GM23338 (cell line): ENCODE data around the gene KRTAP10-6. TPM values are rescaled to one million over a fixed set of nuclear protein-coding genes. Genes with fewer than 3 reads are reported as not detected.

Experiments used
- ATAC-seq: fragments of 200-7000 bp; cut with Tn5 transposase; 3 replicates; pipeline ENCODE4 v1.9.1; 2020
- DNase-seq: peaks from one replicate; pipeline ENCODE4 v3.0.0-alpha.2; 2015; ENCODE audit warnings: low spot score
- H2AFZ ChIP-seq: fragments of 200-600 bp; sonication (generic); 2 replicates; pipeline ENCODE4 v1.8.0; 2016; ENCODE audit warnings: antibody characterized with exemption, mild to moderate bottlenecking, moderate library complexity
- H3F3A ChIP-seq: fragments of 200-600 bp; sonication (generic); replicated peaks from 2 replicates; pipeline ENCODE4 v1.8.0; 2017; ENCODE audit warnings: antibody characterized with exemption, mixed run types, low read depth
- H3K27ac ChIP-seq: fragments of 200-600 bp; sonication (generic); 2 replicates; pipeline ENCODE4 v1.6.1; 2016; ENCODE audit warnings: low read depth
- H3K27me3 ChIP-seq: fragments of 200-600 bp; sonication (generic); 2 replicates; pipeline ENCODE4 v1.8.0; 2016; ENCODE audit warnings: mild to moderate bottlenecking, mixed run types, moderate library complexity; ENCODE audit not compliant: insufficient read depth
- H3K36me3 ChIP-seq: fragments of 200-600 bp; sonication (generic); 2 replicates; pipeline ENCODE4 v1.8.0; 2016; ENCODE audit warnings: mild to moderate bottlenecking; ENCODE audit not compliant: insufficient read depth
- H3K4me1 ChIP-seq: fragments of 200-600 bp; sonication (generic); 2 replicates; pipeline ENCODE4 v1.8.0; 2016; ENCODE audit warnings: mild to moderate bottlenecking, moderate library complexity; ENCODE audit not compliant: insufficient read depth
- H3K4me2 ChIP-seq: fragments of 200-600 bp; sonication (generic); 2 replicates; pipeline ENCODE4 v1.7.1; 2017; ENCODE audit warnings: mixed run types
- H3K4me3 ChIP-seq: fragments of 200-600 bp; sonication (generic); 2 replicates; pipeline ENCODE4 v1.6.1; 2016; ENCODE audit warnings: mixed run types
- H3K79me2 ChIP-seq: fragments of 200-600 bp; sonication (generic); replicated peaks from 2 replicates; pipeline ENCODE4 v1.8.0; 2017; ENCODE audit warnings: mild to moderate bottlenecking; ENCODE audit not compliant: insufficient read depth
- H3K9me2 ChIP-seq: fragments of 200-600 bp; sonication (generic); 2 replicates; pipeline ENCODE4 v1.8.0; 2017; ENCODE audit not compliant: insufficient read depth
- H4K20me1 ChIP-seq: fragments of 200-600 bp; sonication (generic); replicated peaks from 2 replicates; pipeline ENCODE4 v1.8.0; 2017; ENCODE audit warnings: mild to moderate bottlenecking; ENCODE audit not compliant: insufficient read depth
- H3K27ac Mint-ChIP-seq: 2 replicates; pipeline ENCODE4 v1.8.0; 2020; ENCODE audit warnings: inconsistent platforms, mild to moderate bottlenecking, moderate library complexity, mixed read lengths
- H3K27me3 Mint-ChIP-seq: 3 replicates; pipeline ENCODE4 v1.8.0; 2022; ENCODE audit warnings: low read depth, mild to moderate bottlenecking, moderate library complexity, mixed read lengths, inconsistent platforms; ENCODE audit not compliant: insufficient read depth, poor library complexity
- H3K36me3 Mint-ChIP-seq: 3 replicates; pipeline ENCODE4 v1.8.0; 2021; ENCODE audit warnings: low read depth, mild to moderate bottlenecking, inconsistent platforms, moderate library complexity, mixed read lengths
- H3K4me1 Mint-ChIP-seq: 3 replicates; pipeline ENCODE4 v1.8.0; 2020; ENCODE audit warnings: mild to moderate bottlenecking, inconsistent platforms, mixed read lengths
- H3K4me3 Mint-ChIP-seq: 3 replicates; pipeline ENCODE4 v1.8.0; 2021; ENCODE audit warnings: moderate library complexity, mild to moderate bottlenecking, inconsistent platforms, mixed read lengths
- H3K9me3 Mint-ChIP-seq: 3 replicates; pipeline ENCODE4 v1.8.0; 2020; ENCODE audit warnings: moderate library complexity, mild to moderate bottlenecking, inconsistent platforms, mixed read lengths
- CREB1 ChIP-seq: fragments of 250-450 bp; sonication (Bioruptor Pico); IDR thresholded peaks from 2 replicates; pipeline ENCODE4 v1.5.0; 2020; ENCODE audit warnings: low read depth, mild to moderate bottlenecking, moderate library complexity
- EZH2 ChIP-seq: fragments of 200-600 bp; sonication (generic); IDR thresholded peaks from one replicate; pipeline ENCODE4 v1.8.0; 2017; ENCODE audit warnings: antibody characterized with exemption, mild to moderate bottlenecking, low read depth; ENCODE audit not compliant: unreplicated experiment
- EZH2phosphoT487 ChIP-seq: fragments of 200-600 bp; sonication (generic); IDR thresholded peaks from one replicate; pipeline ENCODE4 v1.8.1; 2018; ENCODE audit warnings: antibody characterized with exemption; ENCODE audit not compliant: unreplicated experiment
- JUNB ChIP-seq: IDR thresholded peaks from one replicate; pipeline ENCODE4 v1.6.1; 2016; ENCODE audit warnings: antibody characterized with exemption; ENCODE audit not compliant: unreplicated experiment
- NANOG ChIP-seq: IDR thresholded peaks from 2 replicates; pipeline ENCODE4 v1.6.1; 2016; ENCODE audit warnings: antibody characterized with exemption, borderline replicate concordance
- POLR2AphosphoS5 ChIP-seq: IDR thresholded peaks from 2 replicates; pipeline ENCODE4 v1.6.1; 2016; ENCODE audit warnings: antibody characterized with exemption, low read depth
- STAT1 ChIP-seq: IDR thresholded peaks from one replicate; pipeline ENCODE4 v1.6.1; 2016; ENCODE audit warnings: antibody characterized with exemption; ENCODE audit not compliant: unreplicated experiment
- ZNF114 ChIP-seq: fragments of 250-450 bp; sonication (Bioruptor Pico); IDR thresholded peaks from 2 replicates; pipeline ENCODE4 v1.5.0; 2020; ENCODE audit warnings: mild to moderate bottlenecking, moderate library complexity
- ZNF331 ChIP-seq: fragments of 250-450 bp; sonication (Bioruptor Pico); IDR thresholded peaks from 2 replicates; pipeline ENCODE4 v1.5.0; 2020; ENCODE audit warnings: low read depth, mild to moderate bottlenecking, moderate library complexity
- polyA plus RNA-seq: library from polyadenylated mRNA; unstranded; fragments of >200 nt; fragmentation: Nextera tagmentation; extraction: Ambion mirVana; gene quantifications from 2 replicates; pipeline ENCODE4 v1.2.1, GENCODE V29; 2016
- total RNA-seq: library from RNA; depleted of rRNA; stranded (reverse); fragments of >200 nt; shearing (Covaris generic); gene quantifications from 2 replicates; pipeline ENCODE4 v1.2.3, GENCODE V29; 2014
- TF ChIP-seq, protein P1 (sequence below): IDR thresholded peaks from one replicate; pipeline ENCODE4 v1.6.1; 2018; ENCODE audit warnings: antibody characterized with exemption; ENCODE audit not compliant: unreplicated experiment
- TF ChIP-seq, protein P2 (sequence below): fragments of 250-450 bp; sonication (Bioruptor Pico); IDR thresholded peaks from 2 replicates; pipeline ENCODE4 v1.5.0; 2020; ENCODE audit warnings: mild to moderate bottlenecking, moderate library complexity

KRTAP10-6 gene
- total and polyA plus RNA-seq, 2 experiments from 2014 or later: not detected

DNA sequence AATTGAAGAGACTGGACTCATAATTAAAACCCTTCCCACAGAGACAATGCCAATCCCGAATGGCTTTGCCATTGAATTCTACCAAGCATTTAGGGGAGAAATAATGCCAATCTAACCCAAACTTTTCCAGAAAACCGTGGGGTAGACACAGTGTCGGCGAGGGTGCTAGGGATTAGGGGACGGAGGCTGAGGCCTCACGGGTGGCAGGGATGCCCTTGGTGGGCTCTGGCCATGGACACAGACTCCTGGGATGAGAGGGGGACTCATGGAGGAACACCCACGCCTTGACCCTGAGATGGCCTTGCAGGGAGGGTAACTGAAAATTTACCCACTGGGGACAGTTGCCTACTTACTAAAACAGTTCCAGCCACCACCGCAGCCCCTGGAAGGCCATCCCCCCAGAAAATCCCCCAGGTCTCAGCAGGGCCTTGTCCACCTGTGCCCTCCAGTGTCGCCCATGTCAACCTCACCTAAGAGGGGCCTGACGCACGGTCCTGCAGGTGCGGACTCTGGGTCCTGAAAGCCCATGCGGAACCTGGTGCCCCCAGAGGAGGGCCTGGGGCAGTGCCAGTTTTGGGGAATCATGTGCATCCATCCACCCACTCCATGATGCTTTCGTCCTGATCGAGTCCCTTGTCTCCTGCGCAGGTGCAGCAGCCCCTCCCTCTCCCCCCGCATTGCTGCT, 13.8 kb downstream of the KRTAP10-6 start (continued):
- TF ChIP-seq, protein P1, sequence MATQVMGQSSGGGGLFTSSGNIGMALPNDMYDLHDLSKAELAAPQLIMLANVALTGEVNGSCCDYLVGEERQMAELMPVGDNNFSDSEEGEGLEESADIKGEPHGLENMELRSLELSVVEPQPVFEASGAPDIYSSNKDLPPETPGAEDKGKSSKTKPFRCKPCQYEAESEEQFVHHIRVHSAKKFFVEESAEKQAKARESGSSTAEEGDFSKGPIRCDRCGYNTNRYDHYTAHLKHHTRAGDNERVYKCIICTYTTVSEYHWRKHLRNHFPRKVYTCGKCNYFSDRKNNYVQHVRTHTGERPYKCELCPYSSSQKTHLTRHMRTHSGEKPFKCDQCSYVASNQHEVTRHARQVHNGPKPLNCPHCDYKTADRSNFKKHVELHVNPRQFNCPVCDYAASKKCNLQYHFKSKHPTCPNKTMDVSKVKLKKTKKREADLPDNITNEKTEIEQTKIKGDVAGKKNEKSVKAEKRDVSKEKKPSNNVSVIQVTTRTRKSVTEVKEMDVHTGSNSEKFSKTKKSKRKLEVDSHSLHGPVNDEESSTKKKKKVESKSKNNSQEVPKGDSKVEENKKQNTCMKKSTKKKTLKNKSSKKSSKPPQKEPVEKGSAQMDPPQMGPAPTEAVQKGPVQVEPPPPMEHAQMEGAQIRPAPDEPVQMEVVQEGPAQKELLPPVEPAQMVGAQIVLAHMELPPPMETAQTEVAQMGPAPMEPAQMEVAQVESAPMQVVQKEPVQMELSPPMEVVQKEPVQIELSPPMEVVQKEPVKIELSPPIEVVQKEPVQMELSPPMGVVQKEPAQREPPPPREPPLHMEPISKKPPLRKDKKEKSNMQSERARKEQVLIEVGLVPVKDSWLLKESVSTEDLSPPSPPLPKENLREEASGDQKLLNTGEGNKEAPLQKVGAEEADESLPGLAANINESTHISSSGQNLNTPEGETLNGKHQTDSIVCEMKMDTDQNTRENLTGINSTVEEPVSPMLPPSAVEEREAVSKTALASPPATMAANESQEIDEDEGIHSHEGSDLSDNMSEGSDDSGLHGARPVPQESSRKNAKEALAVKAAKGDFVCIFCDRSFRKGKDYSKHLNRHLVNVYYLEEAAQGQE: no peak
- no peak for TF ChIP-seq EZH2phosphoT487
- no peak for TF ChIP-seq ZNF331 (CRISPR knock-in tag)

DNA sequence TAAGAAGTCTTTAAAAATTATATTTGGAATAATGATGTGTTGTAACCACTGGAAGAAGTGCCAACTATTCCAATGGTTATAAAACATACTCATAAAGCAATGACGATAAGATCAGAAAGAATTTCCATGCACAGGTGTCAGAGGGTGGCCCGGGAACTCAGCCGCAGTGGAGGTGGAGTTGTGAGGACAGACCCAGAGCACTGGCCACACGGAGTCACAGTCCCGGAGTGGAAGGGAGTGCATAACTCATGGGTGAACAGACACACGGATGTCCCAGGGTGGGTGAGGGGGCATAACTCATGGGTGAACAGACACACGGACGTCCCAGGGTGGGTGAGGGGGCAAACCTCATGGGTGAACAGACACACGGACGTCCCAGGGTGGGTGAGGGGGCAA, 16.3 kb downstream of the KRTAP10-6 start:
- H3K4me3 Mint-ChIP-seq: no peak overlapping the region
- Histone ChIP-seq H3K9me2 (no peaks in the 10 kb centered on the region), H3K79me2 (no peaks in the 10 kb centered on the region), H3K4me1 (no peaks in the 10 kb centered on the region), H3K4me2 (no peak overlapping the region), H3F3A (no peaks in the 10 kb centered on the region), H4K20me1 (no peaks in the 10 kb centered on the region), H3K27me3 (no peaks in the 10 kb centered on the region), H2AFZ (no peak overlapping the region), H3K27ac (no peak overlapping the region), H3K4me3 (no peak overlapping the region), H3K36me3 (no peaks in the 10 kb centered on the region)
- H3K27me3 Mint-ChIP-seq: peaks cover 13% of the 10 kb centered on the region
- no peak for DNase-seq
- no peak for ATAC-seq
- peaks cover 9% of the 10 kb centered on the region for H3K4me1 Mint-ChIP-seq
- no peak overlapping the region for H3K27ac Mint-ChIP-seq
- peaks cover 7% of the 10 kb centered on the region for H3K36me3 Mint-ChIP-seq
- peaks cover 38% of the 10 kb centered on the region for H3K9me3 Mint-ChIP-seq
- TF ChIP-seq STAT1 (no peak), NANOG (no peak), ZNF114 (CRISPR knock-in tag) (no peak), CREB1 (no peak), POLR2AphosphoS5 (no peak), EZH2phosphoT487 (no peak), EZH2 (no peak), ZNF331 (CRISPR knock-in tag) (no peak), JUNB (no peak)
- TF ChIP-seq, protein P2, sequence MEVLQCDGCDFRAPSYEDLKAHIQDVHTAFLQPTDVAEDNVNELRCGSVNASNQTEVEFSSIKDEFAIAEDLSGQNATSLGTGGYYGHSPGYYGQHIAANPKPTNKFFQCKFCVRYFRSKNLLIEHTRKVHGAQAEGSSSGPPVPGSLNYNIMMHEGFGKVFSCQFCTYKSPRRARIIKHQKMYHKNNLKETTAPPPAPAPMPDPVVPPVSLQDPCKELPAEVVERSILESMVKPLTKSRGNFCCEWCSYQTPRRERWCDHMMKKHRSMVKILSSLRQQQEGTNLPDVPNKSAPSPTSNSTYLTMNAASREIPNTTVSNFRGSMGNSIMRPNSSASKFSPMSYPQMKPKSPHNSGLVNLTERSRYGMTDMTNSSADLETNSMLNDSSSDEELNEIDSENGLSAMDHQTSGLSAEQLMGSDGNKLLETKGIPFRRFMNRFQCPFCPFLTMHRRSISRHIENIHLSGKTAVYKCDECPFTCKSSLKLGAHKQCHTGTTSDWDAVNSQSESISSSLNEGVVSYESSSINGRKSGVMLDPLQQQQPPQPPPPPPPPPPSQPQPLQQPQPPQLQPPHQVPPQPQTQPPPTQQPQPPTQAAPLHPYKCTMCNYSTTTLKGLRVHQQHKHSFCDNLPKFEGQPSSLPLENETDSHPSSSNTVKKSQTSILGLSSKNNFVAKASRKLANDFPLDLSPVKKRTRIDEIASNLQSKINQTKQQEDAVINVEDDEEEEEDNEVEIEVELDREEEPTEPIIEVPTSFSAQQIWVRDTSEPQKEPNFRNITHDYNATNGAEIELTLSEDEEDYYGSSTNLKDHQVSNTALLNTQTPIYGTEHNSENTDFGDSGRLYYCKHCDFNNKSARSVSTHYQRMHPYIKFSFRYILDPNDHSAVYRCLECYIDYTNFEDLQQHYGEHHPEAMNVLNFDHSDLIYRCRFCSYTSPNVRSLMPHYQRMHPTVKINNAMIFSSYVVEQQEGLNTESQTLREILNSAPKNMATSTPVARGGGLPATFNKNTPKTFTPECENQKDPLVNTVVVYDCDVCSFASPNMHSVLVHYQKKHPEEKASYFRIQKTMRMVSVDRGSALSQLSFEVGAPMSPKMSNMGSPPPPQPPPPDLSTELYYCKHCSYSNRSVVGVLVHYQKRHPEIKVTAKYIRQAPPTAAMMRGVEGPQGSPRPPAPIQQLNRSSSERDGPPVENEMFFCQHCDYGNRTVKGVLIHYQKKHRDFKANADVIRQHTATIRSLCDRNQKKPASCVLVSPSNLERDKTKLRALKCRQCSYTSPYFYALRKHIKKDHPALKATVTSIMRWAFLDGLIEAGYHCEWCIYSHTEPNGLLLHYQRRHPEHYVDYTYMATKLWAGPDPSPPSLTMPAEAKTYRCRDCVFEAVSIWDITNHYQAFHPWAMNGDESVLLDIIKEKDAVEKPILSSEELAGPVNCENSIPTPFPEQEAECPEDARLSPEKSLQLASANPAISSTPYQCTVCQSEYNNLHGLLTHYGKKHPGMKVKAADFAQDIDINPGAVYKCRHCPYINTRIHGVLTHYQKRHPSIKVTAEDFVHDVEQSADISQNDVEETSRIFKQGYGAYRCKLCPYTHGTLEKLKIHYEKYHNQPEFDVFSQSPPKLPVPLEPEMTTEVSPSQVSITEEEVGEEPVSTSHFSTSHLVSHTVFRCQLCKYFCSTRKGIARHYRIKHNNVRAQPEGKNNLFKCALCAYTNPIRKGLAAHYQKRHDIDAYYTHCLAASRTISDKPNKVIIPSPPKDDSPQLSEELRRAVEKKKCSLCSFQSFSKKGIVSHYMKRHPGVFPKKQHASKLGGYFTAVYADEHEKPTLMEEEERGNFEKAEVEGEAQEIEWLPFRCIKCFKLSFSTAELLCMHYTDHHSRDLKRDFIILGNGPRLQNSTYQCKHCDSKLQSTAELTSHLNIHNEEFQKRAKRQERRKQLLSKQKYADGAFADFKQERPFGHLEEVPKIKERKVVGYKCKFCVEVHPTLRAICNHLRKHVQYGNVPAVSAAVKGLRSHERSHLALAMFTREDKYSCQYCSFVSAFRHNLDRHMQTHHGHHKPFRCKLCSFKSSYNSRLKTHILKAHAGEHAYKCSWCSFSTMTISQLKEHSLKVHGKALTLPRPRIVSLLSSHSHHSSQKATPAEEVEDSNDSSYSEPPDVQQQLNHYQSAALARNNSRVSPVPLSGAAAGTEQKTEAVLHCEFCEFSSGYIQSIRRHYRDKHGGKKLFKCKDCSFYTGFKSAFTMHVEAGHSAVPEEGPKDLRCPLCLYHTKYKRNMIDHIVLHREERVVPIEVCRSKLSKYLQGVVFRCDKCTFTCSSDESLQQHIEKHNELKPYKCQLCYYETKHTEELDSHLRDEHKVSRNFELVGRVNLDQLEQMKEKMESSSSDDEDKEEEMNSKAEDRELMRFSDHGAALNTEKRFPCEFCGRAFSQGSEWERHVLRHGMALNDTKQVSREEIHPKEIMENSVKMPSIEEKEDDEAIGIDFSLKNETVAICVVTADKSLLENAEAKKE (CRISPR knock-in tag): no peak
- TF ChIP-seq, protein P1: no peak
